ENCODE results near the gene APBB1. TPM values are rescaled to one million over a fixed set of nuclear protein-coding genes. Genes with fewer than 3 reads are reported as not detected.

APBB1 gene
- total and polyA plus RNA-seq, 10 of the 15 experiments (the other 5 are each of a cell fraction or from before 2014, with no cell fraction given) = 0.31 to 10.6 (median 5.4) TPM

- Histone ChIP-seq H3K27me3 (replicated peaks in 1 of 2; ENCODE audit: control insufficient read depth in 2 of 2, insufficient read depth in 2 of 2, low read length in 1 of 2) (no peaks in the 10 kb centered on the region), H3K4me1 (ENCODE audit: control insufficient read depth, insufficient read depth, low read length) (peaks cover 25% of the 10 kb centered on the region), H3K36me3 (ENCODE audit: control insufficient read depth in 2 of 2, insufficient read depth in 2 of 2, low read length in 1 of 2) (no peaks in the 10 kb centered on the region), H2AFZ (ENCODE audit: control insufficient read depth, low read depth, low read length) (no peak overlapping the region), H3K79me2 (ENCODE audit: control insufficient read depth, insufficient read depth, low read length) (no peaks in the 10 kb centered on the region), H3K9ac (ENCODE audit: control insufficient read depth, insufficient read depth, low read length) (no peak overlapping the region), H3K4me3 (no peak overlapping the region), H4K20me1 (ENCODE audit: control insufficient read depth, insufficient read depth) (no peaks in the 10 kb centered on the region), H3K9me3 (replicated peaks; ENCODE audit: control insufficient read depth, insufficient read depth, low read length) (no peaks in the 10 kb centered on the region), H3K27ac (ENCODE audit: control insufficient read depth, insufficient read depth) (no peak overlapping the region), H3K4me2 (ENCODE audit: control insufficient read depth, insufficient read depth) (0 out of 2 replicates have a peak overlapping the region, but pooled peaks have one; percentile 69)
- FAIRE-seq = no peak
- SMC1A ChIA-PET (ENCODE audit: uncharacterized antibody, unreplicated experiment) = interaction anchor here (0.9 to 2.7 kb wide), 6 partner anchors 12 to 276 kb away, joined by 3 to 21 read pairs (median 4); partner anchors contain the start of gene APBB1
- CTCF ChIA-PET = interaction anchor here (1.4 to 4.4 kb wide), 4 partner anchors 23 to 150 kb away, joined by 3 to 42 read pairs (median 9); no protein-coding TSS in a partner anchor
- no peak for DNase-seq (ENCODE audit: low read depth, low spot score)
- no TSS peak for BruUV-seq (replicated peaks)
- WGBS (ENCODE audit: insufficient coverage, insufficient replicate concordance, low lambda C conversion rate, missing lambda C conversion rate) = 82% methylated on average over 7 of the region's 7 CpGs
- in situ Hi-C loops (cut with MboI) = no loop called here
- RAD21 ChIA-PET (ENCODE audit: unreplicated experiment) = interaction anchor here (0.9 to 3.3 kb wide), 4 partner anchors 11 to 80 kb away, joined by 3 to 24 read pairs (median 14); partner anchors contain the start of genes ARFIP2, SMPD1 and TIMM10B
- no peak for ATAC-seq
- intact Hi-C loops (cut with micrococcal nuclease; ENCODE audit: unreplicated experiment) = loop anchor here (5.0 kb wide), 1 partner anchor 71 kb away; the partner anchor contains the start of gene TRIM3
- TF ChIP-seq ZNF384 (IDR thresholded peaks at IDR 0.05; ENCODE audit: borderline replicate concordance, low read depth, low read length) (no peak), SUPT20H (IDR thresholded peaks at IDR 0.05; ENCODE audit: borderline replicate concordance, control insufficient read depth, low read depth, low read length) (no peak), ZNF274 (IDR thresholded peaks at IDR 0.05; ENCODE audit: insufficient read depth, insufficient read length) (no peak), IKZF1 (conservative IDR thresholded peaks at IDR 0.05) (no peak), BHLHE40 (IDR thresholded peaks at IDR 0.05; ENCODE audit: borderline replicate concordance in 1 of 2, low read depth in 2 of 2, low read length in 1 of 2) (no peak), FOS (IDR thresholded peaks at IDR 0.05; ENCODE audit: borderline replicate concordance, extremely low read depth, insufficient read length) (no peak), ATF2 (IDR thresholded peaks at IDR 0.05; ENCODE audit: low read length) (no peak), DPF2 (IDR thresholded peaks at IDR 0.05) (no peak), ETV6 (conservative IDR thresholded peaks at IDR 0.05 in 1 of 2, IDR thresholded peaks at IDR 0.05 in 1 of 2; ENCODE audit: borderline replicate concordance in 1 of 2, low read depth in 1 of 2) (no peak), SMAD5 (IDR thresholded peaks at IDR 0.05; ENCODE audit: low read depth) (no peak), SPI1 (IDR thresholded peaks at IDR 0.05; ENCODE audit: borderline replicate concordance, insufficient read depth, low read depth, low read length) (no peak), ESRRA (IDR thresholded peaks at IDR 0.05; ENCODE audit: low read length) (no peak), NFIC (IDR thresholded peaks at IDR 0.05; ENCODE audit: low read depth, low read length) (no peak), PAX5 (IDR thresholded peaks at IDR 0.05; ENCODE audit: borderline replicate concordance, low read depth, low read length) (no peak)
- TF ChIP-seq, protein P1, sequence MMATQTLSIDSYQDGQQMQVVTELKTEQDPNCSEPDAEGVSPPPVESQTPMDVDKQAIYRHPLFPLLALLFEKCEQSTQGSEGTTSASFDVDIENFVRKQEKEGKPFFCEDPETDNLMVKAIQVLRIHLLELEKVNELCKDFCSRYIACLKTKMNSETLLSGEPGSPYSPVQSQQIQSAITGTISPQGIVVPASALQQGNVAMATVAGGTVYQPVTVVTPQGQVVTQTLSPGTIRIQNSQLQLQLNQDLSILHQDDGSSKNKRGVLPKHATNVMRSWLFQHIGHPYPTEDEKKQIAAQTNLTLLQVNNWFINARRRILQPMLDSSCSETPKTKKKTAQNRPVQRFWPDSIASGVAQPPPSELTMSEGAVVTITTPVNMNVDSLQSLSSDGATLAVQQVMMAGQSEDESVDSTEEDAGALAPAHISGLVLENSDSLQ (IDR thresholded peaks at IDR 0.05) = no peak
- POLR2A ChIA-PET = interaction anchor here (0.9 to 2.3 kb wide), 4 partner anchors 11 to 80 kb away, joined by 3 to 21 read pairs (median 4); partner anchors contain the start of genes ARFIP2, SMPD1 and TIMM10B
These were observed 17.4 kb downstream of the APBB1 start for GRCh38 chr11:6401464-6401863.

Data from GM12878 (cell line).